Measurements from ENCODE around the gene PTPRJ. TPM values are rescaled to one million over a fixed set of nuclear protein-coding genes. Genes with fewer than 3 reads are reported as not detected.
"Not testable (repeated sequence)": the region's sequence is repeated elsewhere in the genome, so short reads cannot be mapped to it uniquely, and the experiment has no call there.

The PTPRJ gene
- total RNA-seq, 4 donors from 2014 or later, result 9.8 to 17.8 (median 14.2) TPM

- peak; percentile 32 for DNase-seq (ENCODE audit: low spot score)
- peak; percentile 65 for ATAC-seq (ENCODE audit: low FRiP score)
- TF ChIP-seq CTCF (IDR thresholded peaks at IDR 0.05), result peak in 1 of 3 donors; percentile 50
These were observed 192.7 kb downstream of the PTPRJ start for GRCh38 chr11:48172818-48173609.

- TF ChIP-seq CTCF (IDR thresholded peaks at IDR 0.05), result no peak
- ATAC-seq (ENCODE audit: low FRiP score), result no peak
- no peak for DNase-seq (ENCODE audit: low spot score)
These were observed 197.3 kb downstream of the PTPRJ start for GRCh38 chr11:48177661-48178060.

- ATAC-seq (ENCODE audit: low FRiP score) (no peak), DNase-seq (ENCODE audit: low spot score) (no peak)
- TF ChIP-seq CTCF (IDR thresholded peaks at IDR 0.05), result no peak
These were observed 200.3 kb downstream of the PTPRJ start for GRCh38 chr11:48180627-48181026.

GRCh38 chr11:48182860-48183526, 202.6 kb downstream of the PTPRJ start:
- DNase-seq (ENCODE audit: low spot score) (no peak), ATAC-seq (ENCODE audit: low FRiP score) (no peak)
- TF ChIP-seq CTCF (IDR thresholded peaks at IDR 0.05), result no peak

- ATAC-seq (ENCODE audit: low FRiP score), result no peak
- DNase-seq (ENCODE audit: low spot score), result no peak
- TF ChIP-seq CTCF (IDR thresholded peaks at IDR 0.05), result no peak
These were observed 204.1 kb downstream of the PTPRJ start for GRCh38 chr11:48184452-48184851.

- ATAC-seq (ENCODE audit: low FRiP score); DNase-seq (ENCODE audit: low spot score): not testable (repeated sequence)
These were observed 210.7 kb downstream of the PTPRJ start for GRCh38 chr11:48190906-48191654.

GRCh38 chr11:48193876-48194275, 213.5 kb downstream of the PTPRJ start:
- no peak for DNase-seq (ENCODE audit: low spot score)
- ATAC-seq (ENCODE audit: low FRiP score), result no peak
- TF ChIP-seq CTCF (IDR thresholded peaks at IDR 0.05), result no peak
